BJ (cell line): ENCODE data around the gene RAD51B. TPM values are rescaled to one million over a fixed set of nuclear protein-coding genes. Genes with fewer than 3 reads are reported as not detected.

Experiments
- CTCF ChIA-PET: fragments of 350-600 bp; formaldehyde crosslinking; extraction: SDS; loops from one replicate; lab custom pipeline; 2021; ENCODE audit warnings: antibody characterized with exemption, inconsistent platforms; lab: Yijun Ruan, JAX
- POLR2A ChIA-PET: fragments of 300-600 bp; sonication (Branson Sonifier 250); formaldehyde crosslinking; extraction: SDS; loops from one replicate; lab custom pipeline; 2021; ENCODE audit warnings: antibody characterized with exemption; lab: Charles Lee
- DNase-seq: peaks from one replicate; pipeline ENCODE4 v3.0.0-alpha.2; 2011; ENCODE audit warnings: low read depth
- H3K27me3 ChIP-seq: 2 replicates; pipeline ENCODE4 v1.6.0; 2011; ENCODE audit warnings: low read length; ENCODE audit not compliant: control insufficient read depth, insufficient read depth
- H3K36me3 ChIP-seq: 2 replicates; pipeline ENCODE4 v1.5.1; 2011; ENCODE audit warnings: low read length; ENCODE audit not compliant: control insufficient read depth, insufficient read depth
- H3K4me3 ChIP-seq: 2 replicates; pipeline ENCODE4 v1.5.1; 2011; ENCODE audit warnings: low read depth, mild to moderate bottlenecking, control low read depth, low read length
- polyA plus RNA-seq: library from polyadenylated mRNA; depleted of rRNA; stranded (reverse); fragments of >200 nt; gene quantifications from 2 replicates; pipeline ENCODE4 v1.2.3, GENCODE V29; 2011
- TF ChIP-seq, protein P1 (sequence below): IDR thresholded peaks from 2 replicates; pipeline ENCODE4 v1.5.1; 2011; ENCODE audit warnings: low read depth, mild to moderate bottlenecking, control low read depth, inconsistent platforms, low read length, moderate library complexity; ENCODE audit not compliant: insufficient read depth

The RAD51B gene
- polyA plus RNA-seq, 1 experiment: 5.6 TPM

GRCh38 chr14:68081489-68081888 is 261.9 kb downstream of the RAD51B start:
- CTCF ChIA-PET: interaction anchor here (0.6 kb wide), 1 partner anchor 993 kb away, joined by 3 read pairs; no protein-coding TSS in a partner anchor
- no peak for DNase-seq
- POLR2A ChIA-PET: no interaction called here
- TF ChIP-seq, protein P1, sequence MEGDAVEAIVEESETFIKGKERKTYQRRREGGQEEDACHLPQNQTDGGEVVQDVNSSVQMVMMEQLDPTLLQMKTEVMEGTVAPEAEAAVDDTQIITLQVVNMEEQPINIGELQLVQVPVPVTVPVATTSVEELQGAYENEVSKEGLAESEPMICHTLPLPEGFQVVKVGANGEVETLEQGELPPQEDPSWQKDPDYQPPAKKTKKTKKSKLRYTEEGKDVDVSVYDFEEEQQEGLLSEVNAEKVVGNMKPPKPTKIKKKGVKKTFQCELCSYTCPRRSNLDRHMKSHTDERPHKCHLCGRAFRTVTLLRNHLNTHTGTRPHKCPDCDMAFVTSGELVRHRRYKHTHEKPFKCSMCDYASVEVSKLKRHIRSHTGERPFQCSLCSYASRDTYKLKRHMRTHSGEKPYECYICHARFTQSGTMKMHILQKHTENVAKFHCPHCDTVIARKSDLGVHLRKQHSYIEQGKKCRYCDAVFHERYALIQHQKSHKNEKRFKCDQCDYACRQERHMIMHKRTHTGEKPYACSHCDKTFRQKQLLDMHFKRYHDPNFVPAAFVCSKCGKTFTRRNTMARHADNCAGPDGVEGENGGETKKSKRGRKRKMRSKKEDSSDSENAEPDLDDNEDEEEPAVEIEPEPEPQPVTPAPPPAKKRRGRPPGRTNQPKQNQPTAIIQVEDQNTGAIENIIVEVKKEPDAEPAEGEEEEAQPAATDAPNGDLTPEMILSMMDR: no peak
- Histone ChIP-seq H3K4me3 (no peak overlapping the region), H3K27me3 (no peaks in the 10 kb centered on the region), H3K36me3 (no peaks in the 10 kb centered on the region)

DNA sequence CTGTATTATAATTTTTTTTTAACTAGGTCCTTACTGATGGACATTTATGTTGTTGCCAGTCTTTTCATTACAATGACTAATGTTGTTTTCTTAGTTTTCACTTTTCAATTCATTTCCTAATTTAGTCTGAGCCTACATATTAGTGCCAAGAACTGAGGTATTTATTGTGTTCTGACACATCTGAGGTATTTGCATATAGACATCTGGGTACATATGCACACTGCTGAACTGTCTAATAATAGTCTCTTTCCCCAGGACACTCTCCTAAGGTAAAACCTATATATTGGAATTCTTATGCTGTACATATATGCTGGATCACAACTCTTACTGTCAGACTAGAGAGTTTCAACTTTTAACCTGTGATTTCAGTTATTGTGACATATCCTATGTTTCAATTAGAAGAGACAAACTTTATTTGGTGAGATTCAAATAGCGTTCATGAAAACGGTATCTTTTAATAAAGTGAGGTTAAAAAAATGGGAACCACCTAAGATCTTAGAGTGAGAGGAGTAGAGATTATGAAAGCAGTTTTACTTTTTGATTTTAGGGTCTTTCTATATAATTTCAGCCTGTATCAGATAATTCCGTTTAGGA is 263.2 kb downstream of the RAD51B start:
- DNase-seq: no peak
- Histone ChIP-seq H3K4me3 (no peak overlapping the region), H3K36me3 (no peaks in the 10 kb centered on the region), H3K27me3 (no peaks in the 10 kb centered on the region)
- POLR2A ChIA-PET: no interaction called here
- CTCF ChIA-PET: no interaction called here
- TF ChIP-seq, protein P1: no peak

DNA sequence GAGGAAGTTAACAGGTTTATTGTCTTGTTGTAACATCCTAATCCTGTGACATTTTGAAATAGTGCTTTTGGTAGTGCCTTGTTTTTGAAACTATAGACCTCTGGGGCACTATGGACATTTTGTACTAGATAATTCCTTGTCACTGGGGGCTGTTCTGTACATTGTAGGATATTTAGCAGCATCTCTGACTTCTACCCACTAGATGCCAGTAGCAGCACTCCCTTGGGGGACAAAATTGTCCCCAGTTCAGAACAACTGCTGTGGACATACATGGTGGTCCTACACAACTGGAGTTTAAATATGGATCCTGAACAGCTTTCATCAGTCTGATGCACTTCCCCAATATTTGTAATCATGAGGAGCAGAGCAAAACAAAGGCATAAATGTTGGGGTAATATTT is 264.7 kb downstream of the RAD51B start:
- H3K36me3 ChIP-seq: no peaks in the 10 kb centered on the region
- CTCF ChIA-PET: interaction anchor here (1.2 to 1.5 kb wide), 2 partner anchors 100 to 733 kb away, joined by 3 read pairs; no protein-coding TSS in a partner anchor
- H3K4me3 ChIP-seq: no peak overlapping the region
- TF ChIP-seq, protein P1: peak; percentile 37; the same call in 1 of the 2 replicates
- DNase-seq: no peak
- POLR2A ChIA-PET: no interaction called here
- no peaks in the 10 kb centered on the region for H3K27me3 ChIP-seq

DNA sequence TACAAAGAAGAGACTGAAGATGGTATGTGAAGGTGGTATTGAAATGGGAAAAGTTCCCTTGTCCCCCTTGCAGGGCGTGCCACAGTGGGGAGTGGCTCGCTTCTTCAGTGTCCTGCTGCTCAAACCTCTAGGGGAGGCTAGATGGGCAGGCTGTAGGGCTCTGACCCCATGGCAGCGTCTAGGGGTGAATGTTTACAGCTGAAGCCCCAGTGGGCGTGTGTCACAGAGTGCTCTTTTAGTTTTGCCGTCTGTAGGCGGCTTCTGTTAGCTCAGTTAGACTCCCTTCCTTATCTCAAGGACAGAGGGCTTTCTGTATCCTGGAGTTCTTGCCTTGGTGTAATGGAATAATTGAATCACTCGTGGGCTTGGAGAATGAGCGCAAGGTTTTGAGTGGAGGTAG is 266.2 kb downstream of the RAD51B start:
- TF ChIP-seq, protein P1: no peak
- DNase-seq: no peak
- ChIA-PET CTCF (interaction anchor here (1.1 kb wide), 2 partner anchors 25 to 74 kb away, joined by 3 read pairs; no protein-coding TSS in a partner anchor), POLR2A (no interaction called here)
- H3K27me3 ChIP-seq: no peaks in the 10 kb centered on the region
- H3K36me3 ChIP-seq: no peaks in the 10 kb centered on the region
- no peak overlapping the region for H3K4me3 ChIP-seq

DNA sequence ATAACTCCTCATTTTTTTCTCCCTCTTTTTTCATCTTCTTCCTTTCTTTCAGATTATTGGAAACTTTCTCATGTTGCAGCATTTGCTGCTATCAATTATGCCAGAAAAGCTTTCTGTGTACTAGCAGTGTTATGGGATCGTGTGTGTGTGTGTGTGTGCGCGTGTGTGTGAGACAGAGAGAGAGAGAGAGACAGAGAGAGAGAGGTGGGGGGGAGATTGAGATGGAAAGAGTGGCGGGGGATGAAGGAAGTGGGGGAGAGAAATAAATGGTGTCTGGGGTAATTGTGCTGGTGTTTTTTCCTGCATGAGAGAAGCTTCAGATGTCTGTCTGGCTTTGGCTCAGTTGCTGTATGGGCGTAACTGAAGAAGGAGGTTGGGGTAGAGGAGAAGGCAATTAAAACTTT is 268.9 kb downstream of the RAD51B start:
- CTCF ChIA-PET: interaction anchor here (0.6 to 0.7 kb wide), 2 partner anchors 128 to 144 kb away, joined by 3 read pairs; no protein-coding TSS in a partner anchor
- POLR2A ChIA-PET: no interaction called here
- Histone ChIP-seq H3K36me3 (no peaks in the 10 kb centered on the region), H3K4me3 (no peak overlapping the region), H3K27me3 (no peaks in the 10 kb centered on the region)
- TF ChIP-seq, protein P1: no peak
- no peak for DNase-seq
